GM15510 (cell line): Measurements from ENCODE around the gene MACROD2.

Experiments used
- POLR2A ChIP-seq: IDR thresholded peaks from 3 replicates; pipeline ENCODE4 v1.6.1; 2011; ENCODE audit warnings: borderline replicate concordance; ENCODE audit not compliant: insufficient read length; ENCODE audit errors: extremely low read depth

Gene MACROD2

DNA sequence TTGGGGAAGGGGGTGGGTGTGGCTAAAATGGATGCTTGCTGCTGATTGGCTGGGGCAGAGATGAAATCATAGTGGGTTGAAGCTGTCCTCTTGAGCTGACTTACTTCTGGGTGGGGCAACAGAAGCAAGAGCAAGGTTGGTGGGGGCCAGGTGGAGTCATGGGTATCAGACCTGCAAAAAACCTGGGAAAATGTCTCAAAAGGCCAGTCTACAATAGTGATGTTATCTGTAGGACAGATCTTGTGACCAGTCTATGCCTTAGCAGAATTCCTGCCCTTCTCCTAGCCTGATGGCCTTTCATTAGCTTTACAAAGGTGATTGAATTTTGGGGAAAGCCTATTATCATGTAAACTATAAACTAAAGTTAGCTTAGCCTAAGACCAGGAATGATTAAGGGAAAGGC is 1632.2 kb downstream of the MACROD2 start:
- TF ChIP-seq POLR2A, result no peak

- TF ChIP-seq POLR2A, result no peak
Observed at GRCh38 chr20:15628851-15629353, 1633.6 kb downstream of the MACROD2 start.

DNA sequence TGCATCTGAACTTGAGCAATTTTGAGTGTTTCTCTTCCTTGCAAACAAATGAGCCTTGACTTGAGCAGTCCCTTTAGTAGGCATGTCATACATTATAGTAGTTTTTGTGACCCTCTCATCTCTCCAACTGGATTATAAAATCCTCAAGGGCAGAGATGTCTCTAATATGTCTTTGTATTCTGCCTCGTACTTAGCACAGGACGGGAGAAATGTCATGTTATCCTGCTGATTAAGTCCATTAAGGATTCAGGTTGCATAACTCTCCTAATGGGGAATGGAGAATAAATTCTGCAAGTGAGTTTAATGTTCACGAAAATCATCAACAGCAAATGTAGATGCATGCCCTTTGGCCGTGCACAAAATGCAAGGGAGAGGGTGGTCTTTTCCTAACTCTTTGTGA is 1635.0 kb downstream of the MACROD2 start:
- no peak for TF ChIP-seq POLR2A

DNA sequence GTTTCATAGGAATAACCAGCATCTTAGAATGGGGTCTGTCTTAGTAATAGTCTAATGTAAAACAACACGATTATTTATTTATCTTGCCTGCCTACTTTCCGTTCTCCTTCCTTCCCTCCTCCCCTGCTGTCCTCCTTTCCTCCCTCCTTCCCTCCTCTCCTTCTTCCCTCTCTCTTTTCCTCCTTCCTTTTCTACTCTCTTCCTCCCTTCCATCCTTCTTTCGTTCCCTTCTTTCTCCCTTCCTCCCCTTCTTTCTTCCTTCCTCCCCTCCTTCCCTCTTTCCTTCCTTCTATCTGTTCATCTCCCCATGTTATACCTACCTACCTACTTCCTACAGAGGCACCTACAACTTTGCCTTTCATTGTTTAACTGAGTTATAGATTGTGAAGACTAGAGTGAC is 1637.4 kb downstream of the MACROD2 start:
- no peak for TF ChIP-seq POLR2A

GRCh38 chr20:15634102-15634501 is 1638.8 kb downstream of the MACROD2 start:
- TF ChIP-seq POLR2A, result no peak

- TF ChIP-seq POLR2A, result no peak
Observed at GRCh38 chr20:15637546-15637945, 1642.2 kb downstream of the MACROD2 start.

DNA sequence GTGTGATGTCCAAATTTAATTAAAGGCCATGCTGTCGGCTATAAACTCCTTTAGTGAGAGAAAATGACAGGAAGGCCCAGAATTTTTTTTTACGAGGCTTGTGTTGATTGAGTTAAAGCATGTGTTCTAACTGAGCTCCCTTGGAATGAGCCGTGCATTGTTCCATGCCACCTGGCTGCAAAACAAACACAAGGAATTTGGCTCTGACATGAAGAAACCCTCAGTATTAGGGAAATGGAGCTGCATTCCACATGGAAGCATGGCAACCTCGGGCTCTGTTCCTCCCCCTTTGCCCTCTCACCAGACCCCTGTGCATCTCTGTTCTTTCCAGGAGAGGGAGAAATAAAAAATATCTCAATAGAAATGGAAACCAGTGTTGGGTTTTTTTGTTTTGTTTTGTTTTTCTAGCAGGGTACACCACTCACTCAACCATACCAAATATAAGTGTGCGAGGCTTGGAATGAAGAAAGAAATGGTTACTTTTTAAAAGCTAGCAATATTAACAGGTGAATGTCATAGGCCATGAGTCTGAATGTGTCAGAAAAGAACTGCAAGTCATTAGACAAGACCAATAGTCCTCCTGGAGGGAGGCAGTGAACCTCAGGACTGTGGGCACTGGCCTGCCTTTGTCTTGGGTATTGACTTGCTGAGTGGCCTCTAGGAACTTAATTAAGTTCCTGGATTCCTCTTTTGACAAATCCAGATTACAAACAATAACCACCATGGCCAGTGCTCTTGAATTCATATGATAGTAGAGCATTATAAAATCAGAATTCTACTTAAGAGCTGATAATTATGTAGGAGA is 1642.8 kb downstream of the MACROD2 start:
- TF ChIP-seq POLR2A, result no peak

- no peak for TF ChIP-seq POLR2A
Observed at GRCh38 chr20:15638816-15639215, 1643.5 kb downstream of the MACROD2 start.

GRCh38 chr20:15639839-15640238 is 1644.5 kb downstream of the MACROD2 start:
- no peak for TF ChIP-seq POLR2A

DNA sequence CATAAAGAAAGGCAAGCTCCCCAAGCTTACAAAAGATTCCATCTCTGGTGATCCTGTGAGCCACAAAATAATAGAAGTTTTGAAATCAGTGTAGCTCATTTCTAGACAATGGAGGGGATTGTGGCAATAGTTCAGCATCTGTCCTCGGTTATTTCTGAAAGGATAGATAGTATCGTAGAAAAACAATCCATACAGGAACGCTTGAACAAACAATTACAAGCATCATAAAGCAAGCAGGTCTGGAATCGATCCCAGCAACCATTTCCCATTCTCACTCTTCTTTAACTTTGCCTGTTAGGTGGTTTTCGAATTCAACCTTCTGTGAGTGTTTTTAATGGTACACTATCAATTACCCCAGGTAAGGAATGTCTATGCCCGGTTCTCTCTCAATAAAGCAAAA is 1646.8 kb downstream of the MACROD2 start:
- no peak for TF ChIP-seq POLR2A

GRCh38 chr20:15642676-15643075 is 1647.4 kb downstream of the MACROD2 start:
- no peak for TF ChIP-seq POLR2A

GRCh38 chr20:15643713-15644112 is 1648.4 kb downstream of the MACROD2 start:
- TF ChIP-seq POLR2A, result no peak

GRCh38 chr20:15645816-15646215 is 1650.5 kb downstream of the MACROD2 start:
- no peak for TF ChIP-seq POLR2A

DNA sequence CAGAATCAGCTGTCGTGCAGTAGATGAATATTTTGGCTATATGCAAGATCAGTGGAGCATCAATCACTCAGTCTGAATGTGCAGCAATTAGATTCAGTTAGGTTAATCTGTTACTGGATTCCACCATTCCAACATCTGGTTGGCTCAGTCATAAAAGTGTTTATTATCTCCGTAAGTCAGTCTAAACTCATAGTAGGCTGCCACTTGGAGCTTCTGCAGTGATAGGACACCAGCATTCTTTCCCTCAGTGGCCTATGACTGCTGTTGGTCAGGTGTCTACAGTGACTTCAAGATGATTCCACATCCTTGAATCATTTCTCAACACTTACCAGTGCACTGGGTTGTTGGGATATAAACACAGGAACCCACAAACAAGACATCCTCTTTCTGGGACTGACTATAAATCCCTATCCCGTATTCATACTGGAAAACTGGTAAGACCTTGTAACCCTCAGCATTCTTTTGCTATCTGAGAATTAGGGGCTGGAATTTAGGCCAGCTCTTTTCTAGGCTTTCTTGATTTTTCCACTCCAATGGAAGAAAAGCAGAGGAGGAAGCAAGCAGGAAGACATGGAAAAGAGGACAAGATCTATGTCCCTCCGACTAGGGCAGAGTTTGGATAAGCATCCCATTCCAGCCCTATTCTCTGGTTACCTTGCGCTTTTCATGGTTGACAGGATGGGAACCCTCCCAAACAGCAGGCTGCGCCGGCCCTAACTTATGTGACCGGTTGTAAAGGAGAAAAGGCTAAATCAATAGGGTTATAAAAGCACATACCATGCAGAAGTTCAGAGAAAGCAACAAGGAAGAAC is 1658.3 kb downstream of the MACROD2 start:
- no peak for TF ChIP-seq POLR2A

- no peak for TF ChIP-seq POLR2A
Observed at GRCh38 chr20:15654208-15654649, 1658.9 kb downstream of the MACROD2 start.
